ENCODE results near the gene KLF18.
"Not testable (repeated sequence)": the region's sequence is repeated elsewhere in the genome, so short reads cannot be mapped to it uniquely, and the experiment has no call there.

KLF18 gene

GRCh38 chr1:44119525-44119924 is 21.9 kb downstream of the KLF18 start:
- Histone ChIP-seq H3K36me3 (ENCODE audit: control insufficient read depth, insufficient read depth, low read length) (no peaks in the 10 kb centered on the region), H3K4me1 (ENCODE audit: control insufficient read depth, insufficient read depth, low read length) (peaks cover 11% of the 10 kb centered on the region), H3K4me3 (ENCODE audit: low read depth, low read length) (no peak overlapping the region), H3K27ac (ENCODE audit: low read depth, low read length) (peak overlapping the region; percentile 51), H3K9me3 (ENCODE audit: control insufficient read depth, insufficient read depth, low read length) (no peaks in the 10 kb centered on the region), H3K27me3 (ENCODE audit: control insufficient read depth, insufficient read depth, low read length) (no peaks in the 10 kb centered on the region), H3K9ac (ENCODE audit: low read depth, low read length) (no peak overlapping the region)

- H3K27ac ChIP-seq (ENCODE audit: low read depth, low read length): peak within 1 kb of the TSS; percentile 51
- no peaks in the 10 kb centered on the region for H3K36me3 ChIP-seq (ENCODE audit: control insufficient read depth, insufficient read depth, low read length)
- no peaks in the 10 kb centered on the region for H3K27me3 ChIP-seq (ENCODE audit: control insufficient read depth, insufficient read depth, low read length)
Measured at GRCh38 chr1:44118682-44119081, 22.7 kb downstream of the KLF18 start, which contains the start of gene KLF17. KLF17 (plus strand) TSS chr1:44118821; CDS start chr1:44118908, 87 bp downstream.

GRCh38 chr1:44117272-44117671 is 24.2 kb downstream of the KLF18 start:
- not testable (repeated sequence) for H3K4me3 ChIP-seq (ENCODE audit: low read depth, low read length); H3K27me3 ChIP-seq (ENCODE audit: control insufficient read depth, insufficient read depth, low read length); H3K9me3 ChIP-seq (ENCODE audit: control insufficient read depth, insufficient read depth, low read length)

More at GRCh38 chr1:44118682-44119081, 22.7 kb downstream of the KLF18 start, which contains the start of gene KLF17:
- H3K4me3 ChIP-seq (ENCODE audit: low read depth, low read length): no peak within 1 kb of the TSS
- no peaks in the 10 kb centered on the region for H3K9me3 ChIP-seq (ENCODE audit: control insufficient read depth, insufficient read depth, low read length)
- H3K9ac ChIP-seq (ENCODE audit: low read depth, low read length): no peak within 1 kb of the TSS
- peaks cover 11% of the 10 kb centered on the region for H3K4me1 ChIP-seq (ENCODE audit: control insufficient read depth, insufficient read depth, low read length)

GRCh38 chr1:44114098-44114497 is 27.3 kb downstream of the KLF18 start:
- H3K27ac ChIP-seq (ENCODE audit: low read depth, low read length): no peak overlapping the region
- no peaks in the 10 kb centered on the region for H3K9me3 ChIP-seq (ENCODE audit: control insufficient read depth, insufficient read depth, low read length)
- H3K36me3 ChIP-seq (ENCODE audit: control insufficient read depth, insufficient read depth, low read length): no peaks in the 10 kb centered on the region
- no peaks in the 10 kb centered on the region; the same call in 1 of the 2 replicates for H3K4me1 ChIP-seq (ENCODE audit: control insufficient read depth, insufficient read depth, low read length)
- H3K4me3 ChIP-seq (ENCODE audit: low read depth, low read length): no peak overlapping the region
- H3K9ac ChIP-seq (ENCODE audit: low read depth, low read length): no peak overlapping the region
- no peaks in the 10 kb centered on the region for H3K27me3 ChIP-seq (ENCODE audit: control insufficient read depth, insufficient read depth, low read length)

More at GRCh38 chr1:44117272-44117671, 24.2 kb downstream of the KLF18 start:
- peaks cover 11% of the 10 kb centered on the region for H3K4me1 ChIP-seq (ENCODE audit: control insufficient read depth, insufficient read depth, low read length)
- not testable (repeated sequence) for H3K36me3 ChIP-seq (ENCODE audit: control insufficient read depth, insufficient read depth, low read length); H3K27ac ChIP-seq (ENCODE audit: low read depth, low read length); H3K9ac ChIP-seq (ENCODE audit: low read depth, low read length)

GRCh38 chr1:44113095-44113609 is 28.3 kb downstream of the KLF18 start:
- Histone ChIP-seq H3K9me3 (ENCODE audit: control insufficient read depth, insufficient read depth, low read length) (no peaks in the 10 kb centered on the region), H3K4me1 (ENCODE audit: control insufficient read depth, insufficient read depth, low read length) (no peaks in the 10 kb centered on the region; the same call in 1 of the 2 replicates), H3K27me3 (ENCODE audit: control insufficient read depth, insufficient read depth, low read length) (no peaks in the 10 kb centered on the region), H3K27ac (ENCODE audit: low read depth, low read length) (no peak overlapping the region), H3K4me3 (ENCODE audit: low read depth, low read length) (no peak overlapping the region), H3K36me3 (ENCODE audit: control insufficient read depth, insufficient read depth, low read length) (no peaks in the 10 kb centered on the region), H3K9ac (ENCODE audit: low read depth, low read length) (no peak overlapping the region)

- H3K4me1 ChIP-seq (ENCODE audit: control insufficient read depth, insufficient read depth, low read length): no peaks in the 10 kb centered on the region; the same call in 1 of the 2 replicates
- no peak overlapping the region for H3K4me3 ChIP-seq (ENCODE audit: low read depth, low read length)
- no peaks in the 10 kb centered on the region for H3K9me3 ChIP-seq (ENCODE audit: control insufficient read depth, insufficient read depth, low read length)
- no peak overlapping the region for H3K9ac ChIP-seq (ENCODE audit: low read depth, low read length)
- H3K27ac ChIP-seq (ENCODE audit: low read depth, low read length): no peak overlapping the region
- H3K36me3 ChIP-seq (ENCODE audit: control insufficient read depth, insufficient read depth, low read length): no peaks in the 10 kb centered on the region
- H3K27me3 ChIP-seq (ENCODE audit: control insufficient read depth, insufficient read depth, low read length): no peaks in the 10 kb centered on the region
Measured at GRCh38 chr1:44112486-44112885, 28.9 kb downstream of the KLF18 start.

GRCh38 chr1:44111861-44112260 is 29.6 kb downstream of the KLF18 start:
- no peaks in the 10 kb centered on the region for H3K9me3 ChIP-seq (ENCODE audit: control insufficient read depth, insufficient read depth, low read length)

GRCh38 chr1:44110916-44111315 is 30.5 kb downstream of the KLF18 start:
- Histone ChIP-seq H3K9me3 (ENCODE audit: control insufficient read depth, insufficient read depth, low read length) (no peaks in the 10 kb centered on the region), H3K27me3 (ENCODE audit: control insufficient read depth, insufficient read depth, low read length) (no peaks in the 10 kb centered on the region), H3K9ac (ENCODE audit: low read depth, low read length) (no peak overlapping the region), H3K27ac (ENCODE audit: low read depth, low read length) (no peak overlapping the region), H3K36me3 (ENCODE audit: control insufficient read depth, insufficient read depth, low read length) (no peaks in the 10 kb centered on the region), H3K4me3 (ENCODE audit: low read depth, low read length) (no peak overlapping the region), H3K4me1 (ENCODE audit: control insufficient read depth, insufficient read depth, low read length) (peaks cover 5% of the 10 kb centered on the region)

More at GRCh38 chr1:44111861-44112260, 29.6 kb downstream of the KLF18 start:
- Histone ChIP-seq H3K27ac (ENCODE audit: low read depth, low read length) (no peak overlapping the region), H3K4me3 (ENCODE audit: low read depth, low read length) (no peak overlapping the region), H3K9ac (ENCODE audit: low read depth, low read length) (no peak overlapping the region), H3K27me3 (ENCODE audit: control insufficient read depth, insufficient read depth, low read length) (no peaks in the 10 kb centered on the region), H3K4me1 (ENCODE audit: control insufficient read depth, insufficient read depth, low read length) (peaks cover under 1% of the 10 kb centered on the region), H3K36me3 (ENCODE audit: control insufficient read depth, insufficient read depth, low read length) (no peaks in the 10 kb centered on the region)

- Histone ChIP-seq H3K9ac (ENCODE audit: low read depth, low read length) (no peak overlapping the region), H3K4me1 (ENCODE audit: control insufficient read depth, insufficient read depth, low read length) (peaks cover 5% of the 10 kb centered on the region), H3K36me3 (ENCODE audit: control insufficient read depth, insufficient read depth, low read length) (no peaks in the 10 kb centered on the region), H3K27me3 (ENCODE audit: control insufficient read depth, insufficient read depth, low read length) (no peaks in the 10 kb centered on the region), H3K4me3 (ENCODE audit: low read depth, low read length) (no peak overlapping the region), H3K27ac (ENCODE audit: low read depth, low read length) (no peak overlapping the region), H3K9me3 (ENCODE audit: control insufficient read depth, insufficient read depth, low read length) (no peaks in the 10 kb centered on the region)
Measured at GRCh38 chr1:44108971-44109370, 32.5 kb downstream of the KLF18 start.

- no peak overlapping the region for H3K4me3 ChIP-seq (ENCODE audit: low read depth, low read length)
- H3K27ac ChIP-seq (ENCODE audit: low read depth, low read length): no peak overlapping the region
- H3K9ac ChIP-seq (ENCODE audit: low read depth, low read length): no peak overlapping the region
- peaks cover 5% of the 10 kb centered on the region for H3K4me1 ChIP-seq (ENCODE audit: control insufficient read depth, insufficient read depth, low read length)
- H3K9me3 ChIP-seq (ENCODE audit: control insufficient read depth, insufficient read depth, low read length): no peaks in the 10 kb centered on the region
- H3K27me3 ChIP-seq (ENCODE audit: control insufficient read depth, insufficient read depth, low read length): no peaks in the 10 kb centered on the region
- no peaks in the 10 kb centered on the region for H3K36me3 ChIP-seq (ENCODE audit: control insufficient read depth, insufficient read depth, low read length)
Measured at GRCh38 chr1:44108241-44108640, 33.2 kb downstream of the KLF18 start.

GRCh38 chr1:44105810-44106209 is 35.6 kb downstream of the KLF18 start:
- no peak overlapping the region for H3K27ac ChIP-seq (ENCODE audit: low read depth, low read length)
- peaks cover 5% of the 10 kb centered on the region for H3K4me1 ChIP-seq (ENCODE audit: control insufficient read depth, insufficient read depth, low read length)
- H3K9me3 ChIP-seq (ENCODE audit: control insufficient read depth, insufficient read depth, low read length): no peaks in the 10 kb centered on the region
- no peak overlapping the region for H3K4me3 ChIP-seq (ENCODE audit: low read depth, low read length)
- H3K9ac ChIP-seq (ENCODE audit: low read depth, low read length): no peak overlapping the region
- H3K36me3 ChIP-seq (ENCODE audit: control insufficient read depth, insufficient read depth, low read length): no peaks in the 10 kb centered on the region
- no peaks in the 10 kb centered on the region for H3K27me3 ChIP-seq (ENCODE audit: control insufficient read depth, insufficient read depth, low read length)
